Transverse colon (tissue), 4 donors: ENCODE data around the gene LARP4B. TPM values are rescaled to one million over a fixed set of nuclear protein-coding genes. Genes with fewer than 3 reads are reported as not detected.

Experiments
- DNase-seq: peaks from one replicate; pipeline ENCODE4 v3.0.0-alpha.2; 2019
- H3K27ac ChIP-seq, 4 donors: fragments of 200-600 bp; sonication (generic); 2 replicates each; pipeline ENCODE4 v1.5.1; 2016 to 2018; ENCODE audit warnings: inconsistent platforms in 4 of 4
- H3K27me3 ChIP-seq: fragments of 200-600 bp; sonication (generic); 2 replicates; pipeline ENCODE4 v1.5.1; 2017; ENCODE audit warnings: inconsistent platforms
- H3K36me3 ChIP-seq, 4 donors: fragments of 200-600 bp; sonication (generic); 2 replicates each; pipeline ENCODE4 v1.5.1; 2017 to 2019; ENCODE audit warnings: inconsistent platforms in 4 of 4
- H3K4me1 ChIP-seq, 4 donors: fragments of 200-600 bp; sonication (generic); 2 replicates each; pipeline ENCODE4 v1.5.1; 2017 to 2020; ENCODE audit warnings: inconsistent platforms in 4 of 4
- H3K4me3 ChIP-seq, 4 donors: fragments of 200-600 bp; sonication (generic); 1 replicate in 1 of 4; 2 replicates in 3 of 4; pipeline versions ENCODE4 v1.5.1 to v1.6.1; 2017 to 2019; ENCODE audit warnings: inconsistent platforms in 4 of 4
- H3K9me3 ChIP-seq, 2 donors: fragments of 200-600 bp; sonication (generic); 2 replicates each; pipeline ENCODE4 v1.5.1; 2017 to 2019; ENCODE audit warnings: inconsistent platforms in 2 of 2
- CTCF ChIP-seq, 5 experiments: fragments of 200-600 bp in 3 of 5; fragments of 450-650 bp in 2 of 5; sonication (generic) in 3 of 5; IDR thresholded peaks; 1 replicate in 2 of 5; 2 replicates in 3 of 5; pipeline ENCODE4 v1.5.1; 2016 to 2017; ENCODE audit warnings: antibody characterized with exemption in 5 of 5, inconsistent platforms in 3 of 5, mild to moderate bottlenecking in 2 of 5, moderate library complexity in 1 of 5
- EP300 ChIP-seq: sonication (generic); formaldehyde crosslinking; IDR thresholded peaks from one replicate; pipeline ENCODE4 v1.6.1; 2017; ENCODE audit warnings: antibody characterized with exemption, low read depth
- POLR2A ChIP-seq: fragments of 450-650 bp; IDR thresholded peaks from one replicate; pipeline ENCODE4 v1.6.1; 2016; ENCODE audit warnings: antibody characterized with exemption, mild to moderate bottlenecking, moderate library complexity
- POLR2AphosphoS5 ChIP-seq, 3 donors: sonication (generic); formaldehyde crosslinking; IDR thresholded peaks; one replicate each; pipeline ENCODE4 v1.6.1; 2016; ENCODE audit warnings: antibody characterized with exemption in 3 of 3
- WGBS, 2 donors: methylation state at CpG; one replicate each; pipeline ENCODE4 v1.1.5; 2018; ENCODE audit warnings: low coverage in 1 of 2; 5-methylcytosine and 5-hydroxymethylcytosine counted together
- in situ Hi-C, 4 donors: fragments of 200-750 bp; cut with MboI; loops; one replicate each; pipeline versions ENCODE4 v1.15.0 to v1.15.1; 2017; ENCODE audit warnings: low sequenced_read_pairs in 3 of 4, low pct_ligation_motif_present in 1 of 4, low pct_unique_long_range_greater_than_20kb in 1 of 4
- intact Hi-C: fragments of 100-400 bp; cut with DNase I; formaldehyde crosslinking; loops from one replicate; pipeline ENCODE4 v1.15.1; 2023; ENCODE audit warnings: low total_unique reads
- total RNA-seq, 4 donors: library from RNA; depleted of rRNA; stranded (reverse); fragments of >200 nt; gene quantifications; one replicate each; pipeline ENCODE4 v1.1.0, GENCODE V29; 2016

LARP4B gene
- total RNA-seq, 4 donors from 2014 or later: 89.2 to 148 (median 96.4) TPM

GRCh38 chr10:803041-803741 is 128.3 kb downstream of the LARP4B start:
- intact Hi-C loops: no loop called here
- no peak for DNase-seq
- Histone ChIP-seq H3K9me3 (no peaks in the 10 kb centered on the region), H3K27ac (no peak overlapping the region), H3K27me3 (no peaks in the 10 kb centered on the region), H3K4me1 (peaks cover 0 to 8% (median 0%) of the 10 kb centered on the region in 4 donors), H3K4me3 (no peak overlapping the region), H3K36me3 (peaks cover 0 to 14% (median 5%) of the 10 kb centered on the region in 4 donors)
- in situ Hi-C loops: no loop called here
- TF ChIP-seq POLR2AphosphoS5 (IDR thresholded peaks at IDR 0.05) (no peak), POLR2A (no peak), CTCF (IDR thresholded peaks at IDR 0.05) (no peak), EP300 (no peak)
- 80% methylated on average over 25 of the region's 25 CpGs; no CpG with 5 or more reads in 1 of the 2 donors for WGBS, 2 donors

- TF ChIP-seq EP300 (no peak), POLR2AphosphoS5 (IDR thresholded peaks at IDR 0.05) (no peak), CTCF (IDR thresholded peaks at IDR 0.05) (no peak), POLR2A (no peak)
- intact Hi-C loops: no loop called here
- Histone ChIP-seq H3K27me3 (no peaks in the 10 kb centered on the region), H3K4me3 (no peak overlapping the region), H3K36me3 (peaks cover 0 to 9% (median 4%) of the 10 kb centered on the region in 4 donors), H3K9me3 (no peaks in the 10 kb centered on the region), H3K27ac (no peak overlapping the region), H3K4me1 (peaks cover 0 to 8% (median 0%) of the 10 kb centered on the region in 4 donors)
- in situ Hi-C loops: no loop called here
- DNase-seq: no peak
- WGBS, 2 donors: 87 to 100% methylated on average over 1 to 8 of the region's 9 CpGs
Observed at GRCh38 chr10:802506-802905, 129.0 kb downstream of the LARP4B start.

- no peak for DNase-seq
- WGBS, 2 donors: 100% methylated on average over 1 of the region's 1 CpG
- no peak overlapping the region for H3K4me3 ChIP-seq
- H3K4me1 ChIP-seq: no peaks in the 10 kb centered on the region
- in situ Hi-C loops (loop anchor here (10.0 to 25.0 kb wide), 2 partner anchors 285 to 292 kb away; no protein-coding TSS in a partner anchor), intact Hi-C loops (no loop called here)
- no peak overlapping the region for H3K27ac ChIP-seq
- TF ChIP-seq POLR2A (no peak), POLR2AphosphoS5 (IDR thresholded peaks at IDR 0.05) (no peak), EP300 (no peak), CTCF (IDR thresholded peaks at IDR 0.05) (no peak)
- no peaks in the 10 kb centered on the region for H3K36me3 ChIP-seq
- H3K27me3 ChIP-seq: no peaks in the 10 kb centered on the region
- H3K9me3 ChIP-seq: no peaks in the 10 kb centered on the region
Observed at GRCh38 chr10:797179-797578, 134.3 kb downstream of the LARP4B start.

DNA sequence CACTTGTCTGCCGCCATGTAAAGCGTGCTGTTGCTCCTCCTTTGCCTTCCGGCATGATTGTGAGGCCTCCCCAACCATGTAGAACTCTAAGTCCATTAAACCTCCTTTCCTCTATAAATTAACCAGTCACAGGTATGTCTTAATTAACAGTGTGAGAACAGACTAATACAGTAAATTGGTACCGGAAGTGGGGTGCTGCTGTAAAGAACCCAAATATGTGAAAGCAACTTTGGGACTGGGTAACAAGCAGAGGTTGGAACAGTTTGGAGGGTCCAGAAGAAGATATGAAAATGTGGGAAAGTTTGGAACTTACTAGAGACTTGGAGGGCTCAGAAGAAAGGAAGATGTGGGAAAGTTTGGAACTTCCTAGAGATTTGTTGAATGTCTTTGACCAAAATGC is 135.3 kb downstream of the LARP4B start:
- in situ Hi-C loops: loop anchor here (10.0 to 25.0 kb wide), 2 partner anchors 284 to 291 kb away; no protein-coding TSS in a partner anchor
- Histone ChIP-seq H3K4me1 (no peaks in the 10 kb centered on the region), H3K4me3 (no peak overlapping the region), H3K9me3 (no peaks in the 10 kb centered on the region), H3K36me3 (no peaks in the 10 kb centered on the region), H3K27me3 (no peaks in the 10 kb centered on the region), H3K27ac (no peak overlapping the region)
- 74% methylated on average over 4 of the region's 4 CpGs; no CpG with 5 or more reads in 1 of the 2 donors for WGBS, 2 donors
- intact Hi-C loops: no loop called here
- DNase-seq: no peak
- TF ChIP-seq CTCF (IDR thresholded peaks at IDR 0.05) (no peak), EP300 (no peak), POLR2A (no peak), POLR2AphosphoS5 (IDR thresholded peaks at IDR 0.05) (no peak)
